Prostate gland (tissue), 2 donors: Measurements from ENCODE around the gene STK10.

ENCODE experiments used
- CTCF ChIP-seq, 4 experiments: fragments of 200-600 bp in 2 of 4; fragments of 450-650 bp in 2 of 4; sonication (generic) in 2 of 4; IDR thresholded peaks; 1 replicate in 3 of 4; 2 replicates in 1 of 4; pipeline ENCODE4 v1.5.1; 2016 to 2019; ENCODE audit warnings: antibody characterized with exemption in 4 of 4, mild to moderate bottlenecking in 2 of 4, moderate library complexity in 2 of 4
- POLR2A ChIP-seq: fragments of 450-650 bp; IDR thresholded peaks from one replicate; pipeline ENCODE4 v1.6.1; 2016; ENCODE audit warnings: antibody characterized with exemption, mild to moderate bottlenecking
- POLR2AphosphoS5 ChIP-seq: sonication (generic); formaldehyde crosslinking; IDR thresholded peaks from one replicate; pipeline ENCODE4 v1.6.1; 2017; ENCODE audit warnings: antibody characterized with exemption

GRCh38 chr5:172162987-172163343 lies 25.1 kb downstream of the STK10 start:
- TF ChIP-seq CTCF (IDR thresholded peaks at IDR 0.05) (no peak), POLR2AphosphoS5 (no peak), POLR2A (no peak)
